GM12873 (cell line): ENCODE data around the gene FHL2.

Experiments used
- TF ChIP-seq, protein P1 (sequence below): IDR thresholded peaks from 2 replicates; pipeline ENCODE4 v1.5.1; 2012; ENCODE audit warnings: low read depth, mild to moderate bottlenecking, moderate library complexity, low read length, control low read depth; ENCODE audit not compliant: insufficient read depth; ENCODE audit errors: missing control alignments

FHL2 gene

DNA sequence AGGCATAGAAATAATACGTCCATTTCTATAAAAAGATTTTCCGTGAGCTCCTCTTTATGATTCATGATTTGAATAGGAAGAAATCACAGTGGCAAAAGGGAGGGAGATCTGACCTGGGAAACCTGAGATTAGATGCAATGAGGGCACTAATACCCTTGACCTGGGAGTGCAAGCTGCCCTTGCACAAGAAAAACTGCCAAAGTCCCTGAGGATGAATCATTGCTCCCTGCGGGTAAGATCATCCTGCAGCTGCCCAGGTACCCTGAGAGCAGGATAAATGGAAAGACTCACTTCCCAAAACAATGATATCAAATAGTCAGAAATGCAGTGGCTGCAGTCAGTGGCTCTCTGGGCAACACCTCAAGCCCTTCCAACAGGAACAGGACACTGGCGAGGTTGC lies 11.6 kb downstream of the FHL2 start:
- TF ChIP-seq, protein P1, sequence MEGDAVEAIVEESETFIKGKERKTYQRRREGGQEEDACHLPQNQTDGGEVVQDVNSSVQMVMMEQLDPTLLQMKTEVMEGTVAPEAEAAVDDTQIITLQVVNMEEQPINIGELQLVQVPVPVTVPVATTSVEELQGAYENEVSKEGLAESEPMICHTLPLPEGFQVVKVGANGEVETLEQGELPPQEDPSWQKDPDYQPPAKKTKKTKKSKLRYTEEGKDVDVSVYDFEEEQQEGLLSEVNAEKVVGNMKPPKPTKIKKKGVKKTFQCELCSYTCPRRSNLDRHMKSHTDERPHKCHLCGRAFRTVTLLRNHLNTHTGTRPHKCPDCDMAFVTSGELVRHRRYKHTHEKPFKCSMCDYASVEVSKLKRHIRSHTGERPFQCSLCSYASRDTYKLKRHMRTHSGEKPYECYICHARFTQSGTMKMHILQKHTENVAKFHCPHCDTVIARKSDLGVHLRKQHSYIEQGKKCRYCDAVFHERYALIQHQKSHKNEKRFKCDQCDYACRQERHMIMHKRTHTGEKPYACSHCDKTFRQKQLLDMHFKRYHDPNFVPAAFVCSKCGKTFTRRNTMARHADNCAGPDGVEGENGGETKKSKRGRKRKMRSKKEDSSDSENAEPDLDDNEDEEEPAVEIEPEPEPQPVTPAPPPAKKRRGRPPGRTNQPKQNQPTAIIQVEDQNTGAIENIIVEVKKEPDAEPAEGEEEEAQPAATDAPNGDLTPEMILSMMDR = no peak

DNA sequence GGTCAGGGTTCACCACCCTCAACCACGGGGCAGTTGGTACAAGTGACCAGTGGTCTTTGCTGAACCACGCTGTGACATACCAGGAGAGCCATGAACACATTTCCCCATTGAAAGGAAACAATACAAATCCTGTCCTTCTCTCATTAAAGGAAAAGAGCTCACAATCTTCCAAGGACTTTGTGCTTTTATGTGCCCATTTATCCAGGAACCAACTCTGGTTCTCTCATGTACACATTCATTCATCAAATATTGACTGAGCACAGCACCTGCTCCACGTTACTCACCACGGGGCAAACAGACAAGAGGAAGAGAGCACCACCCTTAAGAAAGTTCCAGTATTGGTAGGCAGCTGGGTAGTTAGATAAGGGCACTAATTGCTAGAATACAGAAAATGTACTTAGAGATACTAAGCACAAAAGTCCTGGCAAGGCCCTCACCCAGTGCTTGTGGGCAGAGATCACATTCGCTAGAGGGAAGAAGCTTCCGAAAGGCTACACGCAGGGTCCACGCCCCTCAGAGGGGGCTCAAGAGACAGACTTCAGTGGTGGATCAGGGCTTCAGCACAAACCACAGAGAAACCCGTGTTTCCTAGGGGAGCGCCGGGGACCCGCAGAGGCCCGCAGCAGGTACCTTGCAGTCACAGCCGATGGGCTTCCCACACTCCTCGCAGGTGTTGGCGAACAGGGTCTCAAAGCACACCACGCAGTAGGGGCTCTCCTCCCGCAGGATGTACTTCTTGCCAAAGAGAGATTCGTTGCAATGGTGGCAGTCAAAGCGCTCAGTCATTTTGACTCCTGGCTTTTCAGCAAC lies 12.9 kb downstream of the FHL2 start:
- TF ChIP-seq, protein P1 = no peak

DNA sequence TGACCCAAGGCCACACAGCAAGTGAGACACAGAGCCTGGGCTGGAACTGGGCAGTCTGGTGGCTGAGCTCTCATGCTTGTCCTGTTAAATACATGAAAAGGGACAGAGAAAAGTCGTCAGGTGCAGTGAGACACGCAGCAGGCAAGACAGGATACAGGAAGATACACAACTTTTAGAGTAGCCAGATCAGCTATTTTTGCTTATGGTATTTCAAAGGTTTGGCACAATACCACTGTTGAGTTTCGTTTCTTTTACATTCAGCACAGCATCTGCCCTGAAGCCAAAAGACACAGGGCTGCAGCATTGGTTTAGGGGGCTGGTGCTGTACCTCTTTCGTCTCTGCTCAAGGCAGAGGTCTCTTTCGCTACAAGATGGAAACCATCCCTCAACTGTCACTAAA lies 14.0 kb downstream of the FHL2 start:
- TF ChIP-seq, protein P1 = no peak

GRCh38 chr2:105384216-105384615 lies 14.6 kb downstream of the FHL2 start:
- TF ChIP-seq, protein P1 = no peak

GRCh38 chr2:105383432-105384166 lies 15.3 kb downstream of the FHL2 start:
- TF ChIP-seq, protein P1 = no peak

DNA sequence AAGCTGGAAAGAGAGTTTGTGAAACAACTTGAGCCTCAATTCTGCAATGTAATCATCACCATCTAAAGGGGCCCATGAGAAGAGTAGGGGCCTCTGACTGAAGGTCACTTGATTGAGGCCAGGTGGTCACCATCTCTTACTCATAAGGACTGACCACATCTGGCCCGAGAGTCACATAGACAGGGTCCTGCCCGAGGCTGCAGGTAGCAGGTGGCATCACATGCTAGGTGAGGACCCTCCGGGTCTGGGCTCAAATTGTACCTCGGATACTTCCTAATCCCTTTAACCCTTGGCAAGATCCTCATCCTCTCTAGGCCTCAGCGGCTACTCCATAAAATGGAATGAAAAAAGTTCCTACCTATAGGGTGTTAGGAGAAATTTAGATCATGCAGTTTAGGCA lies 16.7 kb downstream of the FHL2 start:
- TF ChIP-seq, protein P1 = no peak

- TF ChIP-seq, protein P1 = no peak
These were observed 17.7 kb downstream of the FHL2 start for GRCh38 chr2:105381101-105381668.
